ENCODE data around the gene TNNT2.

The TNNT2 gene

GRCh38 chr1:201346337-201346939 is 31.0 kb downstream of the TNNT2 start:
- Histone ChIP-seq H3K9me3 (replicated peaks in 1 of 11) (peaks cover 0 to 9% (median 0%) of the 10 kb centered on the region in 11 experiments; a peak in 1 of 22 replicates), H3K4me2 (no peak overlapping the region), H3K36me3 (no peaks in the 10 kb centered on the region), H3K4me1 (0 out of 20 replicates have a peak, but pooled peaks cover 0 to 13% (median 0%) of the 10 kb centered on the region in 10 experiments), H4K20me1 (no peaks in the 10 kb centered on the region), H3K27ac (no peak overlapping the region), H3K27me3 (no peaks in the 10 kb centered on the region), H3K4me3 (no peak overlapping the region), H3K9ac (no peak overlapping the region)
- TF ChIP-seq Cebpa-rat (IDR thresholded peaks at IDR 0.05): no peak

GRCh38 chr1:201345081-201345355 is 32.5 kb downstream of the TNNT2 start:
- Histone ChIP-seq H4K20me1 (no peaks in the 10 kb centered on the region), H3K4me3 (no peak overlapping the region), H3K36me3 (no peaks in the 10 kb centered on the region), H3K9me3 (replicated peaks in 1 of 11) (peaks cover 0 to 14% (median 0%) of the 10 kb centered on the region in 11 experiments; a peak in 1 of 22 replicates), H3K27ac (no peak overlapping the region), H3K9ac (no peak overlapping the region), H3K4me1 (0 out of 20 replicates have a peak, but pooled peaks cover 0 to 13% (median 0%) of the 10 kb centered on the region in 10 experiments), H3K27me3 (no peaks in the 10 kb centered on the region), H3K4me2 (no peak overlapping the region)
- TF ChIP-seq Cebpa-rat (IDR thresholded peaks at IDR 0.05): no peak

GRCh38 chr1:201344206-201345080 is 33.0 kb downstream of the TNNT2 start:
- Histone ChIP-seq H3K27me3 (no peaks in the 10 kb centered on the region), H3K4me1 (0 out of 20 replicates have a peak, but pooled peaks cover 0 to 13% (median 0%) of the 10 kb centered on the region in 10 experiments), H3K4me3 (no peak overlapping the region), H3K4me2 (0 out of 22 replicates have a peak overlapping the region, but pooled peaks of 1 of the 11 experiments have one; percentile 0), H3K9me3 (replicated peaks in 1 of 11) (peaks cover 0 to 14% (median 0%) of the 10 kb centered on the region in 11 experiments; a peak in 1 of 22 replicates), H3K27ac (no peak overlapping the region), H3K9ac (no peak overlapping the region), H4K20me1 (no peaks in the 10 kb centered on the region), H3K36me3 (no peaks in the 10 kb centered on the region)
- no peak for TF ChIP-seq Cebpa-rat (IDR thresholded peaks at IDR 0.05)

GRCh38 chr1:201341377-201341776 is 36.1 kb downstream of the TNNT2 start:
- Histone ChIP-seq H3K9me3 (replicated peaks in 1 of 11) (peaks cover 0 to 14% (median 0%) of the 10 kb centered on the region in 11 experiments; a peak in 2 of 22 replicates), H4K20me1 (no peaks in the 10 kb centered on the region), H3K4me1 (0 out of 20 replicates have a peak, but pooled peaks cover 0 to 6% (median 0%) of the 10 kb centered on the region in 10 experiments), H3K4me3 (no peak overlapping the region), H3K27me3 (no peaks in the 10 kb centered on the region), H3K36me3 (no peaks in the 10 kb centered on the region), H3K4me2 (no peak overlapping the region), H3K9ac (no peak overlapping the region), H3K27ac (no peak overlapping the region)
- no peak for TF ChIP-seq Cebpa-rat (IDR thresholded peaks at IDR 0.05)

- H3K4me2 ChIP-seq: no peak overlapping the region
- H4K20me1 ChIP-seq: no peaks in the 10 kb centered on the region
- no peak overlapping the region for H3K4me3 ChIP-seq
- no peak for TF ChIP-seq Cebpa-rat (IDR thresholded peaks at IDR 0.05)
- H3K27ac ChIP-seq: no peak overlapping the region
- H3K36me3 ChIP-seq: no peaks in the 10 kb centered on the region
- peaks cover 0 to 5% (median 0%) of the 10 kb centered on the region in 10 experiments; a peak in 2 of 20 replicates for H3K4me1 ChIP-seq
- no peak overlapping the region for H3K9ac ChIP-seq
- no peaks in the 10 kb centered on the region for H3K27me3 ChIP-seq
- peaks cover 0 to 9% (median 0%) of the 10 kb centered on the region in 11 experiments; a peak in 2 of 22 replicates for H3K9me3 ChIP-seq (replicated peaks in 1 of 11)
Observed at GRCh38 chr1:201336711-201337450, 40.6 kb downstream of the TNNT2 start.

- no peaks in the 10 kb centered on the region for H3K27me3 ChIP-seq
- no peaks in the 10 kb centered on the region for H4K20me1 ChIP-seq
- no peak overlapping the region for H3K27ac ChIP-seq
- no peak for TF ChIP-seq Cebpa-rat (IDR thresholded peaks at IDR 0.05)
- peaks cover 0 to 15% (median 7%) of the 10 kb centered on the region in 10 experiments; a peak in 14 of 20 replicates for H3K4me1 ChIP-seq
- H3K36me3 ChIP-seq: no peaks in the 10 kb centered on the region
- no peak overlapping the region for H3K4me3 ChIP-seq
- no peak overlapping the region for H3K4me2 ChIP-seq
- no peak overlapping the region for H3K9ac ChIP-seq
- no peaks in the 10 kb centered on the region; a peak in 1 of 22 replicates for H3K9me3 ChIP-seq (replicated peaks in 1 of 11)
Observed at GRCh38 chr1:201335901-201336300, 41.6 kb downstream of the TNNT2 start.

GRCh38 chr1:201335174-201335870 is 42.2 kb downstream of the TNNT2 start:
- Histone ChIP-seq H3K27ac (no peak overlapping the region), H3K4me2 (no peak overlapping the region), H3K9me3 (replicated peaks in 1 of 11) (no peaks in the 10 kb centered on the region; a peak in 1 of 22 replicates), H3K4me3 (no peak overlapping the region), H4K20me1 (no peaks in the 10 kb centered on the region), H3K9ac (no peak overlapping the region), H3K36me3 (no peaks in the 10 kb centered on the region), H3K27me3 (no peaks in the 10 kb centered on the region), H3K4me1 (peaks cover 0 to 21% (median 12%) of the 10 kb centered on the region in 10 experiments; a peak in 14 of 20 replicates)
- TF ChIP-seq Cebpa-rat (IDR thresholded peaks at IDR 0.05): no peak

GRCh38 chr1:201334325-201335173 is 42.9 kb downstream of the TNNT2 start:
- Histone ChIP-seq H3K27me3 (no peaks in the 10 kb centered on the region), H3K9me3 (replicated peaks in 1 of 11) (no peaks in the 10 kb centered on the region; a peak in 1 of 22 replicates), H3K9ac (no peak overlapping the region), H3K4me1 (peaks cover 0 to 22% (median 12%) of the 10 kb centered on the region in 10 experiments; a peak in 14 of 20 replicates), H3K4me3 (no peak overlapping the region), H3K4me2 (no peak overlapping the region), H3K27ac (no peak overlapping the region), H4K20me1 (no peaks in the 10 kb centered on the region), H3K36me3 (no peaks in the 10 kb centered on the region)
- no peak for TF ChIP-seq Cebpa-rat (IDR thresholded peaks at IDR 0.05)
